ENCODE results near the gene GPR37L1.

The GPR37L1 gene

GRCh38 chr1:202105571-202106339 is 17.0 kb upstream of the GPR37L1 start:
- no peak overlapping the region for H2AFZ ChIP-seq (ENCODE audit: low read length)
- TF ChIP-seq EZH2phosphoT487 (IDR thresholded peaks at IDR 0.05; ENCODE audit: borderline replicate concordance): no peak
- no peak for TF ChIP-seq CTCF (conservative IDR thresholded peaks at IDR 0.05; ENCODE audit: low read length)

GRCh38 chr1:202106340-202107254 is 16.1 kb upstream of the GPR37L1 start:
- Histone ChIP-seq H3K4me1 (ENCODE audit: insufficient read depth, low read length, poor library complexity, severe bottlenecking) (no peaks in the 10 kb centered on the region), H2AFZ (ENCODE audit: low read length) (no peak overlapping the region), H3K9me3 (ENCODE audit: insufficient read depth, low read depth, low read length) (no peaks in the 10 kb centered on the region), H3K9ac (ENCODE audit: low read depth, low read length, poor library complexity, severe bottlenecking) (no peak overlapping the region), H3K36me3 (ENCODE audit: insufficient read depth, low read length) (no peaks in the 10 kb centered on the region), H3K79me2 (ENCODE audit: insufficient read depth, low read length) (no peaks in the 10 kb centered on the region), H3K4me2 (ENCODE audit: low read depth, low read length, poor library complexity, severe bottlenecking) (no peak overlapping the region), H3K4me3 (ENCODE audit: low read length, poor library complexity, severe bottlenecking) (no peak overlapping the region), H3K9me2 (replicated peaks; ENCODE audit: low read depth, low read length) (no peaks in the 10 kb centered on the region), H4K20me1 (ENCODE audit: insufficient read depth, low read length, poor library complexity, severe bottlenecking) (no peaks in the 10 kb centered on the region), H3F3A (ENCODE audit: low read depth) (no peaks in the 10 kb centered on the region), H3K27me3 (ENCODE audit: insufficient read depth, low read length, poor library complexity, severe bottlenecking) (no peaks in the 10 kb centered on the region)
- TF ChIP-seq CTCF (conservative IDR thresholded peaks at IDR 0.05; ENCODE audit: low read length): no peak
- no peak for TF ChIP-seq EZH2phosphoT487 (IDR thresholded peaks at IDR 0.05; ENCODE audit: borderline replicate concordance)

More at GRCh38 chr1:202105571-202106339, 17.0 kb upstream of the GPR37L1 start:
- no peak overlapping the region for H3K4me3 ChIP-seq (ENCODE audit: low read length, poor library complexity, severe bottlenecking)
- no peaks in the 10 kb centered on the region for H3K9me2 ChIP-seq (replicated peaks; ENCODE audit: low read depth, low read length)
- H3K36me3 ChIP-seq (ENCODE audit: insufficient read depth, low read length): no peaks in the 10 kb centered on the region
- no peak overlapping the region for H3K9ac ChIP-seq (ENCODE audit: low read depth, low read length, poor library complexity, severe bottlenecking)
- no peaks in the 10 kb centered on the region for H4K20me1 ChIP-seq (ENCODE audit: insufficient read depth, low read length, poor library complexity, severe bottlenecking)
- no peaks in the 10 kb centered on the region for H3F3A ChIP-seq (ENCODE audit: low read depth)
- no peak overlapping the region for H3K4me2 ChIP-seq (ENCODE audit: low read depth, low read length, poor library complexity, severe bottlenecking)
- no peaks in the 10 kb centered on the region for H3K9me3 ChIP-seq (ENCODE audit: insufficient read depth, low read depth, low read length)
- no peaks in the 10 kb centered on the region for H3K27me3 ChIP-seq (ENCODE audit: insufficient read depth, low read length, poor library complexity, severe bottlenecking)
- no peaks in the 10 kb centered on the region for H3K79me2 ChIP-seq (ENCODE audit: insufficient read depth, low read length)
- no peaks in the 10 kb centered on the region for H3K4me1 ChIP-seq (ENCODE audit: insufficient read depth, low read length, poor library complexity, severe bottlenecking)

GRCh38 chr1:202107321-202107761 is 15.4 kb upstream of the GPR37L1 start:
- no peaks in the 10 kb centered on the region for H3F3A ChIP-seq (ENCODE audit: low read depth)
- no peaks in the 10 kb centered on the region for H3K9me2 ChIP-seq (replicated peaks; ENCODE audit: low read depth, low read length)
- no peaks in the 10 kb centered on the region for H3K36me3 ChIP-seq (ENCODE audit: insufficient read depth, low read length)
- H3K4me1 ChIP-seq (ENCODE audit: insufficient read depth, low read length, poor library complexity, severe bottlenecking): no peaks in the 10 kb centered on the region
- H3K4me2 ChIP-seq (ENCODE audit: low read depth, low read length, poor library complexity, severe bottlenecking): no peak overlapping the region
- no peaks in the 10 kb centered on the region for H3K9me3 ChIP-seq (ENCODE audit: insufficient read depth, low read depth, low read length)
- TF ChIP-seq EZH2phosphoT487 (IDR thresholded peaks at IDR 0.05; ENCODE audit: borderline replicate concordance) (no peak), CTCF (conservative IDR thresholded peaks at IDR 0.05; ENCODE audit: low read length) (no peak)
- H3K27me3 ChIP-seq (ENCODE audit: insufficient read depth, low read length, poor library complexity, severe bottlenecking): no peaks in the 10 kb centered on the region
- H3K9ac ChIP-seq (ENCODE audit: low read depth, low read length, poor library complexity, severe bottlenecking): no peak overlapping the region
- no peaks in the 10 kb centered on the region for H3K79me2 ChIP-seq (ENCODE audit: insufficient read depth, low read length)
- no peaks in the 10 kb centered on the region for H4K20me1 ChIP-seq (ENCODE audit: insufficient read depth, low read length, poor library complexity, severe bottlenecking)
- no peak overlapping the region for H2AFZ ChIP-seq (ENCODE audit: low read length)
- H3K4me3 ChIP-seq (ENCODE audit: low read length, poor library complexity, severe bottlenecking): no peak overlapping the region
